ENCODE results near the gene SLC7A7.

DNA sequence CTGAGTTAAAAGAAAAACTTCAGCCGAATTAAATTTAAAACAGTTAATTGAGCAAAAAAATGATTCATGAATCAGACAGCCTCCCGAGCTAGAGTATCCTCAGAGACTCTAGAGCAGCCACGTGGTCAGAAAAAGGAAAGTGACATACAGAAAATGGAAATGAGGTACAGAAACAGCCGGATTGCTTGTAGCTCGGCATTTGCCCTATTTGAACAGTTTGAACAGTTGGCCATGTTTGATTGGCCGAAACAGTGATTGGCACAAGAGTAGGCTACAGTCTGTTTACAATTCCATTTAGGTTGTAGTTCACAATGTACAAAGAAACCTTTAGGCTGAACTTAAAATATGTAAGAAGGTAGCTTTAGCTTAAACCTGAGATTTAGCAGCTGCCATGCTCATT lies 61.6 kb downstream of the SLC7A7 start:
- TF ChIP-seq GATA2 (IDR thresholded peaks at IDR 0.05; ENCODE audit: low read depth, low read length) = no peak
- TF ChIP-seq GATA3 (IDR thresholded peaks at IDR 0.05; ENCODE audit: low read depth, low read length) = no peak
